SKM-1 treated with dmso at 0.1 percent for 144 hours (cell line): ENCODE data around the gene PLEKHH3.

Experiments used
- DNase-seq: peaks from one replicate; lab custom pipeline; 2025; ENCODE audit not compliant: unreplicated experiment; lab: John Stamatoyannopoulos, UW

Gene PLEKHH3

GRCh38 chr17:42676424-42677011 lies at the start of gene PLEKHH3:
Gene PLEKHH3 (minus strand): TSS chr17:42676994. CDS start chr17:42676563, 431 bp downstream.
- no peak for DNase-seq

- no peak for DNase-seq
These were observed 48.3 kb upstream of the PLEKHH3 start for GRCh38 chr17:42725143-42725542.

- DNase-seq, result no peak
These were observed 46.8 kb upstream of the PLEKHH3 start for GRCh38 chr17:42723636-42724035.

- peak; percentile 57 for DNase-seq
These were observed 44.3 kb upstream of the PLEKHH3 start for GRCh38 chr17:42720996-42721583.

- DNase-seq, result no peak
These were observed 32.8 kb upstream of the PLEKHH3 start for GRCh38 chr17:42709561-42709960.

GRCh38 chr17:42708588-42708987 lies 31.8 kb upstream of the PLEKHH3 start:
- no peak for DNase-seq

GRCh38 chr17:42706732-42707131 lies 29.9 kb upstream of the PLEKHH3 start:
- no peak for DNase-seq

GRCh38 chr17:42704837-42705494 lies 28.2 kb upstream of the PLEKHH3 start:
- no peak for DNase-seq

GRCh38 chr17:42704490-42704836 lies 27.7 kb upstream of the PLEKHH3 start:
- no peak for DNase-seq

GRCh38 chr17:42702446-42702845 lies 25.7 kb upstream of the PLEKHH3 start:
- no peak for DNase-seq

- DNase-seq, result no peak
These were observed 23.9 kb upstream of the PLEKHH3 start for GRCh38 chr17:42700586-42701289.

- no peak for DNase-seq
These were observed 22.6 kb upstream of the PLEKHH3 start for GRCh38 chr17:42699415-42699740.

GRCh38 chr17:42698736-42699414 lies 22.1 kb upstream of the PLEKHH3 start:
- DNase-seq, result no peak

- DNase-seq, result no peak
These were observed 20.5 kb upstream of the PLEKHH3 start for GRCh38 chr17:42697108-42697811.

- DNase-seq, result no peak
These were observed 18.7 kb upstream of the PLEKHH3 start for GRCh38 chr17:42695500-42695899.

- DNase-seq, result no peak
These were observed 17.7 kb upstream of the PLEKHH3 start for GRCh38 chr17:42694524-42694923.

- DNase-seq, result no peak
These were observed 15.7 kb upstream of the PLEKHH3 start for GRCh38 chr17:42692489-42692888.

GRCh38 chr17:42691021-42691545 lies 14.3 kb upstream of the PLEKHH3 start:
- no peak for DNase-seq

- DNase-seq, result no peak
These were observed 13.8 kb upstream of the PLEKHH3 start for GRCh38 chr17:42690596-42690995.

GRCh38 chr17:42687707-42688320 lies 11.0 kb upstream of the PLEKHH3 start:
- DNase-seq, result no peak
